Fibroblast of mammary gland (primary cell): ENCODE data around the gene PTBP3.
A peak's percentile ranks its signal among the peaks of the same experiment; 100 is the strongest.

Source experiments
- DNase-seq: peaks from one replicate; pipeline ENCODE4 v3.0.0-alpha.2; 2010; ENCODE audit warnings: low read depth
- H3K4me3 ChIP-seq: 2 replicates; pipeline ENCODE4 v1.5.1; 2011; ENCODE audit warnings: low read depth, mild to moderate bottlenecking, low read length, moderate library complexity; ENCODE audit not compliant: control insufficient read depth
- TF ChIP-seq, protein P1 (sequence below): conservative IDR thresholded peaks from 2 replicates; pipeline ENCODE4 v1.5.1; 2011; ENCODE audit warnings: low read depth, low read length, inconsistent platforms; ENCODE audit not compliant: control insufficient read depth, insufficient read depth

Gene PTBP3

DNA sequence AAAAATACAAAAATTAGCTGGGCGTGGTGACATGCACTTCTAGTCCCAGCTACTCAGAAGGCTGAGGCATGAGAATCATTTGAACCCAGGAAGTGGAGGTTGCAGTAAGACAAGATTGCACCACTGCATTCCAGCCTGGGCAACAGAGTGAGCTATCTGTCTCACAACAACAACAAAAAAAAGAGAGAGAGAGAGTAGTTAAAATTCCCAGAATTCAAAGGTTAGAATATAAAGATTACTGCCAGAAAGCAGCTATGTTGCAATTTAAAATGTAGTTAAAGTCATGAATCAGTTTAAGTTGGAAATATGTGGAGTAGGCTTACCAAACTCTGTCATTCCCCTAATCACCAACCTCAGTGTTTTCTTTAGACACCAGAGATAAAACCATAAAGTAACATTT, 99.7 kb downstream of the PTBP3 start:
- H3K4me3 ChIP-seq, result no peak overlapping the region
- DNase-seq, result peak; percentile 80
- TF ChIP-seq, protein P1, sequence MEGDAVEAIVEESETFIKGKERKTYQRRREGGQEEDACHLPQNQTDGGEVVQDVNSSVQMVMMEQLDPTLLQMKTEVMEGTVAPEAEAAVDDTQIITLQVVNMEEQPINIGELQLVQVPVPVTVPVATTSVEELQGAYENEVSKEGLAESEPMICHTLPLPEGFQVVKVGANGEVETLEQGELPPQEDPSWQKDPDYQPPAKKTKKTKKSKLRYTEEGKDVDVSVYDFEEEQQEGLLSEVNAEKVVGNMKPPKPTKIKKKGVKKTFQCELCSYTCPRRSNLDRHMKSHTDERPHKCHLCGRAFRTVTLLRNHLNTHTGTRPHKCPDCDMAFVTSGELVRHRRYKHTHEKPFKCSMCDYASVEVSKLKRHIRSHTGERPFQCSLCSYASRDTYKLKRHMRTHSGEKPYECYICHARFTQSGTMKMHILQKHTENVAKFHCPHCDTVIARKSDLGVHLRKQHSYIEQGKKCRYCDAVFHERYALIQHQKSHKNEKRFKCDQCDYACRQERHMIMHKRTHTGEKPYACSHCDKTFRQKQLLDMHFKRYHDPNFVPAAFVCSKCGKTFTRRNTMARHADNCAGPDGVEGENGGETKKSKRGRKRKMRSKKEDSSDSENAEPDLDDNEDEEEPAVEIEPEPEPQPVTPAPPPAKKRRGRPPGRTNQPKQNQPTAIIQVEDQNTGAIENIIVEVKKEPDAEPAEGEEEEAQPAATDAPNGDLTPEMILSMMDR, result no peak

DNA sequence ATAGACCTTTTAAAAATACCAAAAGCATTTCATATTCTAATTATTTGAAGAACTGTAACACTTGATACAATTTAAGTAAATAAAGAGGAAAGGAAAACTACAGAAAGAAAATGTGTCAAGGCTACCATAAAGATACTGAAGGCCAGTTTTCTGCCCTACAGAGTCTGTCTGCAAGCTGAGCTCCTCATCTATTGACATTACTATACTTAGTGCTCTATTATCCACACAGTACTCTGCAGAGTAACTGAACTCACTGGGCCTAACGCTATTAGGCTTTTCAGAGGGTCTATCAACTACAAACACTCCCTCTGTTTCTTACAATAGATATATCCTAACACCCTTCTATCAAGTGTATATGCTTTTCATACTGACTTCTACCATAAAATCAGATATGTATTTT, 101.2 kb downstream of the PTBP3 start:
- DNase-seq, result no peak
- no peak overlapping the region for H3K4me3 ChIP-seq
- TF ChIP-seq, protein P1, result no peak

DNA sequence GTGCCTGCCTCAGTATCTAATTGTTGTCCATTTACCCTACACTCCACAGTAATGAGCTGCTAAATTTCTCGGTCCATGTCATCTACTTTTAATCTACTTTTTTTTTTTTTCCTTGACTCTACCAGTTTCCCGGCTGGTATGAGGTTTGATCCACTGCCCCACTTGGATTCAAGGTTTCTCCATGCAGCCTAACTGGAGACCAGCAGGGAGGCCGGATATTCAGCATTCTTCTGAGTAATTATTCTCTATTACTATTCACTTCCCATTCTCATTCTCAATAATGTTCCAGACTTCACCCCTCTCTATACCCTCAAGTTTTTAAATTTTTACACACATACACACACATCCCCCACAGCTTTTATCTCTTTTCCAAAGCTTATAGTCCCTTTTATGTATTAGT, 107.3 kb downstream of the PTBP3 start:
- H3K4me3 ChIP-seq, result no peak overlapping the region
- no peak for DNase-seq
- TF ChIP-seq, protein P1, result no peak

DNA sequence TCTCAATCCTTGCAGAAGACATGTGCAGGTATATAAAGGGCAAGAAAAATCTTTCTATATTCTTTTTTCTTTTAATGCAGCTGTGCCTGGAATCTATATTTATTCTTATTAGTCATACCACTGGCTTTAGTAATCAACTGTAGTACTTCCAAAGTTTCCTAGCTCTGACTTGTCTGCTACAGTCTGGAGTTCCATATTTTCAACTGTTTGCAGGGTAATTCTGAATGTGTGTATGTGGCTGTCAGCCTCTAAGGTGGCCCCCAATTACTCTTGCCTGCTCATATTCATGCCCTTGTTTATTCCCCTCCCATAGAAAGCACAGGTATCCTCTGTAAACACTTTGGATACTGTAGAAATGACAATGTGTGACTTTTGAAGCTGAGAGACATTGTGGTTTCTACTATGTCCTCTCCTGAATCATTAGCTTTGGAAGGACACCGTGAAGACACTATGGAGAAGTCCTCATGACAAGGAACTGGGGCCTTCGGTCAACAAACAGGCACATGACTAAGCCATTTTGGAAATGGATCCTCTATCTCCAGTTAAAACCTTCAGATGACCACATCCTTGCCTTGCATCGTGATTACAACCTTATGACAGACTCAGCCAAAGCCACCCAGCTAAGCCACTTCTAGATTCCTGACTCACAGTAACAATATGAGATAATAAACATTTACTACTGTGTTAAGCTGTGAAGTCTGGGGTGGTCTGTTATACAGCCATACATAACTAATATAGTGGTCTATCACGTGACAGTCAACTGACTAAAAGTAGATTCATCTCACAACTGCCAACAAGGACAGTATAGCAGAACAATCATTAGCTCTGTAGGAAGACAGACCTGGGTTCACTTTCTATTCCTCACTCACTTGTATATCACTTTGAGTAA, 108.8 kb downstream of the PTBP3 start:
- no peak overlapping the region for H3K4me3 ChIP-seq
- TF ChIP-seq, protein P1, result no peak
- DNase-seq, result peak; percentile 82

DNA sequence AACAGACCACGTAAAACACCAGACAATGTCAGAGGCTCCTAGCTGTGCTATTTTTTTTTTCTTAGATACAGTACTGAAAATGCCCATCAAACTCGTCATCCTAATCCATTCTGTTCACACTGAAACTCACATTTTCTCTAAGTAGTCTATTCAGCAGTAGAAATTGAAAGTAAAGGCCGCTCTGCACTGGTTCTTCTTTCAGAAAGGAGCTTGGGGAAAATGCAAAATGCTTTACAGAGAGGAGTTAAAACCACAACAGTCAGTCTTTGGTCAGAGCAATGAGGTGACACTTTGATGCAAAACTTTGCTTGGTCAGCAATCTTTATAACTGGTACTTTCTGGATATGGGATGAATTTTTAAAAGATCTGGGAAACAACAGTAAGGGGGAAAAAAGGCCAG, 114.5 kb downstream of the PTBP3 start:
- DNase-seq, result no peak

DNA sequence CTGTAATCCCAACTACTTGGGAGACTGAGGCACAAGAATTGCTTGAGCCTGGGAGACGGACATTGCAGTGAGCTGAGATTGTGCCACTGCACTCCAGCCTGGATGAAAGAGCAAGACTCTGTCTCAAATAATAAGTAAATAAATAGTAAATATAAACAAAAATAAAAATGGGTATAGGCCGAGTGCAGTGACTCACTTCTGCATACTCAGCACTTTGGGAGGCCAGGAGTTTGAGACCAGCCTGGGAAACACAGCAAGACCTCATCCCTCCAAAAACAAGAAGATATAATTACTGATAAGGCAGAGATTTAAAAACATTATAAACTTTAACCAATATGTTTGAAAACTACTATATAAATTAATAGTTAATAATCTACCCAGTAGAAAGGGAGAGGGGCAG, 120.5 kb downstream of the PTBP3 start:
- TF ChIP-seq, protein P1, result no peak
- H3K4me3 ChIP-seq, result no peak overlapping the region
- DNase-seq, result no peak

More for the DNA sequence above, 114.5 kb downstream of the PTBP3 start:
- H3K4me3 ChIP-seq, result no peak overlapping the region
- TF ChIP-seq, protein P1, result no peak

DNA sequence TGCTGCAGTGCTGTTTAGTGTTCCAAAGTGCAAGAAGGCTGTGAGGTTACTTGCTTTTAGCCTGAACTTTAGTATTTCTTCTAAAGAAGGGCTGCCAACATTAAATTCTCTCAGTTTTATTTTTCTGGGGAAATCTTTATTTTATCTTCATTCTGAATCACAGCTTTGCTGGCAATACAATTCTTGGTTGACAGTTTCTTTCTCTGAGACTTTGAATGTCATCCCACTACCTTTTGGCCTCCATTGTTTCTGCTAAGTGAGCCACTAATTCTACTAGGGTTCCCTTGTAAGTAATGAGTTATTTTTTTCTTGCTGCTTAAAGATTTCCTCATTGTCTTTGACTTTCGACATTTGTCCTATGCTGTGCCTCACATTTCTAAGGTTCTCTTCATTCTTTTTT, 126.0 kb downstream of the PTBP3 start:
- TF ChIP-seq, protein P1, result no peak
- no peak for DNase-seq
- H3K4me3 ChIP-seq, result no peak overlapping the region
